HG03139 (cell line): ENCODE results near the gene ARPC1B.
"Not testable (repeated sequence)": the region's sequence is repeated elsewhere in the genome, so short reads cannot be mapped to it uniquely, and the experiment has no call there.

Source experiments
- ATAC-seq: cut with Tn5 transposase; IDR thresholded peaks from one replicate; pipeline ENCODE4 v1.9.1; 2021; ENCODE audit not compliant: unreplicated experiment

The ARPC1B gene

DNA sequence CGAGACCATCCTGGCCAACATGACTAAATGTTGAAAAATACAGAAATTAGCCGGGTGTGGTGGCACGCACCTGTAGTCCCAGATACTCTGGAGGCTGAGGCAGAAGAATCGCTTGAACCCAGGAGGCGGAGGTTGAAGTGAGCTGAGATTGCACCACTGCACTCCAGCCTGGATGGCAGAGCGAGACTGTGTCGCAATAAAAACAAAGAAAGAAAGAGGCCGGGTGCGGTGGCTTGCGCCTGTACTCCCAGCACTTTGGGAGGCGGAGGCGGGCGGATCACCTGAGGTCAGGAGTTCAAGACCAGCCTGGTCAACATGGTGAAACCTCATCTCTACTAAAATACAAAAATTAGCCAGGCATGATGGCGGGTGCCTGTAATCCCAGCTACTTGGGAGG is 12.7 kb downstream of the ARPC1B start:
- ATAC-seq, result not testable (repeated sequence)

DNA sequence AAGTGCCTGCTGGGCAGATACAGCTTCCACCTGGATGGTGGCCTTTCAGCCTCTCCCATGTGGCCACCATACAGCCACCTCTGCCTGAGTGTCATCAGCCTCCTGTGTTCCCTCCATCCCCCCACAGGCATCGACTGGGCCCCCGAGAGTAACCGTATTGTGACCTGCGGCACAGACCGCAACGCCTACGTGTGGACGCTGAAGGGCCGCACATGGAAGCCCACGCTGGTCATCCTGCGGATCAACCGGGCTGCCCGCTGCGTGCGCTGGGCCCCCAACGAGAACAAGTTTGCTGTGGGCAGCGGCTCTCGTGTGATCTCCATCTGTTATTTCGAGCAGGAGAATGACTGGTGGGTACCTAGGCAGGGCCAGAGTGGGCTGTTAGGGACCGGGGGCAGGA is 13.4 kb downstream of the ARPC1B start:
- no peak for ATAC-seq

DNA sequence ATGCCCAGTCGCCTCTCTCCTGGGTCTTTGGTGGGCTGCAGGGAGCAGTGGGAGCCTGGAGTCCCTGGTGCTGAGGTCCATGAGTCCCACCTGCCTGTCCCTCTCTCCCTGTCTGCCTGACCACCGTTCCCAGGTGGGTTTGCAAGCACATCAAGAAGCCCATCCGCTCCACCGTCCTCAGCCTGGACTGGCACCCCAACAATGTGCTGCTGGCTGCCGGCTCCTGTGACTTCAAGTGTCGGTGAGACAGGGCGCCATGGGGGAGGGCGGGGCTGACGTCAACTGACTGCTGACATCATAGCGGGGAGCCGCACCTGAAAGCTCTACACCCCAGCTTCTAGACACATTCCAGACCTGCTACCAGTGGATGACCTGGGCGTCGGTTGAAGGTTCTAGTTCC is 15.2 kb downstream of the ARPC1B start:
- no peak for ATAC-seq

DNA sequence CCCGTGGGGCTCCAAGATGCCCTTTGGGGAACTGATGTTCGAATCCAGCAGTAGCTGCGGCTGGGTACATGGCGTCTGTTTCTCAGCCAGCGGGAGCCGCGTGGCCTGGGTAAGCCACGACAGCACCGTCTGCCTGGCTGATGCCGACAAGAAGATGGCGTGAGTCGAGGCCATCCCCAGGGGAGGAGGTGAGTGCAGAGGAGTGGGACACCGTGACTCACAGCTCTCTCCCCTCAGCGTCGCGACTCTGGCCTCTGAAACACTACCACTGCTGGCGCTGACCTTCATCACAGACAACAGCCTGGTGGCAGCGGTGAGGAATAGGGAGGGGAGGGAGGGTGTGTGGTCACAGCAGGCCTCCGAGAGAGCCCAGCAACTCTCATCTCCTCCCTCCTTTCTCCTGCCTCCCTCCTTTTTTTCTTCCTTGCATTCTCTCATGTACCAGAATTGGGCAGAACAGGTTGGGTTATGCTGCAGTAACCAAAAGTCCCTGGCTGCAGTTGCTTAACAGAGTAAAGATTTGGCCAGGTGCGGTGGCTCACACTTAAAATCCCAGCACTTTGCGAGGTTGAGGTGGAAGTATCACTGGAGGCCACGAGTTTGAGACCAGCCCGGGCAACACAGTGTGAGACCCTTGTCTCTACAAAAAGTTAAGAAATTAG is 16.5 kb downstream of the ARPC1B start:
- ATAC-seq, result no peak

DNA sequence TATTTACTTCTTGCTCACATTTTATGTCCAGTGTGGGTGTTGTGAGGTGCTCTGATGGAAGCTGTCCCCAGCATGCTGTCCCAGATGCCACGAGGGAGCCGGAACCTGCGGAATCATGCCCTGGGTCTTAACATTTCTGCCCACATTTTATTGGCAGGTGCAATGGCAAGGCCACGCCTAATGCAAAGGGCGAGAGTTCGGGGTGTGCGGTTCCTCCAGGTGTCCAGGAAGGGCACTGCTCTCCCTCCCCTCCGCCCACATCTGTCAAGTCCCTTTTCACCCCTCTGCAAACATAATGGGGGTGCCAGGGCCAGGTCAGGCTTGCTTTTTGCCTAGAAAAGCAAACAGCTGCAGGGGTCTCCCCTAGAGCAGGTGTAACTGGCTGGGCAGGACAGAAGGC is 17.5 kb downstream of the ARPC1B start:
- no peak for ATAC-seq

DNA sequence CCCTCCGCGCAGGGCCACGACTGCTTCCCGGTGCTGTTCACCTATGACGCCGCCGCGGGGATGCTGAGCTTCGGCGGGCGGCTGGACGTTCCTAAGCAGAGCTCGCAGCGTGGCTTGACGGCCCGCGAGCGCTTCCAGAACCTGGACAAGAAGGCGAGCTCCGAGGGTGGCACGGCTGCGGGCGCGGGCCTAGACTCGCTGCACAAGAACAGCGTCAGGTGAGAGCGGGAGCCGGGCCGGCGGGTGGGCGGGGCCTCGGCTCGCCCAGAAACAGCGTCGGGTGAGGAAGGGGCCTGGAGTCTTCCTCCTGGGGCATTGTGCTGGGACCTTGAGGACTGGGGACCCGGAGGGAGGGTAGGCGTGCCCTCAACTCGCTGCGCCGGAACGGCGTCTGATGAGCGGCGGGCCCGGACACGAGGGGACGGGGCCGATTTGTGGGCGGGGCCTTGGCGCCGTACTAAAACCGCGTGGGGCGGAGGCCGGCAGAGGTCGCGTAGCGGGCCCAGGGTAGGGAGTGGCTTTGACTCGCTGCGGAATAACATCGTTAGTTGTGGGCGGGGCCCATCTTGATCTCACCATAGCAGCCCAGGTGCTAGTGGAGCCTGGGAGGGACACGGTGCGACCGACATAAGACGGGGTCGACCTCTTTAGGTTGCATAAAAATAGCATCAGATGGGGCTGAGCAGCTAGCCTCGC is 18.3 kb downstream of the ARPC1B start:
- no peak for ATAC-seq

DNA sequence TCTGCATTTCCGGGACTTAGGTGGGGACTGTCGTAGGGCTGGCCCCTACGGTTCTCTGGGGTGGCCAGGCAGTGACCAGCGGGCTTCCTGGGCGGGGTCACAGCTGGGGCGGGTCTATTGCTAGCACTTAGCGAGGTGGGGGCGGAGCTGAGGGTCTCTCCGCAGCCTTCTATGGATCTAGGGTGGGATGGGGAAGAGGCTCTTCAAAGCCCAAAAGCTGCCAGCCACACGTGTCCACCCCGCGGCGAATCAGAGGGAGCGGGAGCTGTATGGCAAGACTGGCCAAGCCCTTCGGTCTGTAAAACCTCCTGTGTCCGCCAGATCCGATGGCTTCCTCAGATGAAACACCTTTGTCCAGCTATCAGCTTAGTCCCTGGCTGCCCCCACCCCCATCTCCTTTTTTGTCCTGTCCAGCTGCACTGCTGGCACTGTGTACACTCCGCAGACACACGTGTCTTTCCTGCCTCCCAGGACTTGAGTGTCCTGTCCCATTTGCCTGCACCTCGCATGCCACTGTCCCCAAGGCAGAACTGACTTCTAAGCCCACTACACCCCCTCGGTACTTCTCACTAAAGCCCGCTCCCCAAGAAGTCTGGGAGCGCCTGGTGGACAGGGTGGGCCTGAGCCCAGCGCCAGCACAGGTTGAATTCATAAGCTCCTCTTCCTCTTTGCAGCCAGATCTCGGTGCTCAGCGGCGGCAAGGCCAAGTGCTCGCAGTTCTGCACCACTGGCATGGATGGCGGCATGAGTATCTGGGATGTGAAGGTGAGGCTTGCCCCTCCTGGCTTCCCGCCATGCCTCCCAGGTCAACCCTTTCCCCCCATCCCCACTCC is 19.0 kb downstream of the ARPC1B start:
- ATAC-seq, result no peak

DNA sequence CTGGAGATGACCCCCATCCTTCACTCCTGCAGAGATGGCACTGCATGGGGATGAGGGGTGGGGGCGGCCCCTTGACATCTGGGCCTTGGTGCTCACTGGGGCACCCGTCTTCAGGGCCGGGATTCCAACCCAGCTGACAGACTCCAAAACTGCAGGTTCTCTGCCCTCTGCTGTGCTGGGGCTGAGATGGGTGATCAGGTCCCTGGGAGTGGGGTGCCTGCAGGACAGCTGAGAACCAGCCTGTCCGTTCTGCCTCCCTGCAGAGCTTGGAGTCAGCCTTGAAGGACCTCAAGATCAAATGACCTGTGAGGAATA is 19.6 kb downstream of the ARPC1B start:
- ATAC-seq, result no peak

DNA sequence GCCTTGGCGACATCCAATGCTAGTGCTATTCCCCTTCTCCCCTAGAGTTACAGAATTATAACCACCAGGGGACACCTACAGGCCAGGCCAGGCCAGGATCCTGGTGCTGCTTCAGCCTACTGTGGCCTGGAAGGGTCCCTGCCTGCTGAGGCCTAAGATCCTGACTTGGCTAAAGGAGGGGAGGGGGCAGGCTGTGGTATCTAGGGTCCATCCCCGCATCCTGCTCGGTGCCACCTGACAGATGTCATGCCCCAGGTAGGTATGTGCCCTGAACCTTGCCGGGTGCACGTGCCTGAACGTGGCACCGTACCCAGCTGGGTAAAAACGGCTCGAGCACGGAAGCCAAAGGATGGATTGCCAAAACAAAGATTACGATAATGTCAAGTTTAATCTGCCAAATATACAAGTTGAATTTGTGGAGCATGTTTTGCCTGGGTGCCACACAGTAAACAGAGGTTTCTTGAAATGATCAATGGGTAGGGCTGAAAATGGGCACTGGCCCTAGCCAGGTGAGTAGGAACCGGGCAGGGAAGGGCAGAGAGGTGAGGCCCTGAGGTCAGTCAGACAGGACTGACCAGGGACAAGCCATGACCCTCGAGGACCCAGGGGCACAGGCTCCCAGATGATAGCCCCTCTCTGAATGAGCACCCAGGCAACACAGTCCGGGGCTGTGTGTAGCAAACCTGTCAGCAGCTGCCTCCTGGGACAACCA is 21.2 kb downstream of the ARPC1B start:
- no peak for ATAC-seq

DNA sequence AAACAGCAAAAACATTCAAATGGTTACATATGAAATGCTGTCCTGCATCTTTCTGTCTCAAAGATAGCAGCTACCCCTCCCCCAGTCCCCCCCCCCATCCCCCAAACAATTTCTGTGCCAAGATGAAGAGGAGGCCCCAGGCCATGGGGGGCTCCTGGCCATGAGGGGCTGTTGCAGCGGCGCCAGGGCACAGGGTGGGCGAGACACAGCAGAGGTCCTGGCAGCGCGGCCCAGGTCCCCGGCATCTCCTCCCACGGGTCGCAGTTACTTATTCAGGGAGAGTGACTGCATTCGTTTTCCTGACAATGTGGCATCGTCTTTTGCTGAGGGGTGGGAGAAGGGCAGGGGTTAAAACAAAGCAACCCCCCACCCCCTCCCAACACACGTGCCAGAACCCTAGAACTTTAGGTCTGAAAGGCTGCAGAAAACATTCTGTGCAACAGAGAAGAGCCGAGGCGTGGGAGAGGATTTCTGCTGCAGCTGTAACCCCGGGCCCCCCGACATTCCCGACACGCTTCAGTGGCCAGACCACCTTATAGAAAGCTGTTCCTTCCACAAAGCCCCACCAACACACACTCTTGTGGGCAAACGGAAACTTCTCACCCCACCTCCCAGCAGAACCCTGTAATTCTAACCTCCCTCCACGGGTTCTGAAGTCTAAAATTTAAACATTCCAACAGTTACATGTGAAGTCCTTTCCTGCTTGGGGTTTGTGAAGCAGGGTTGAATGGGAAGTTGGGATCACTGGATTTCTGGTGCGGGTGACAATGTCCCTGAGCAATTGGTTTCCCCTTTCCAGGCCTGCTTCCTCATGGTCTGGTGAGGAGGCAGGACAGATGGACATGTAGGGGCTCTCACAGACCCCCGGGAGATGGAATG is 22.1 kb downstream of the ARPC1B start:
- no peak for ATAC-seq

DNA sequence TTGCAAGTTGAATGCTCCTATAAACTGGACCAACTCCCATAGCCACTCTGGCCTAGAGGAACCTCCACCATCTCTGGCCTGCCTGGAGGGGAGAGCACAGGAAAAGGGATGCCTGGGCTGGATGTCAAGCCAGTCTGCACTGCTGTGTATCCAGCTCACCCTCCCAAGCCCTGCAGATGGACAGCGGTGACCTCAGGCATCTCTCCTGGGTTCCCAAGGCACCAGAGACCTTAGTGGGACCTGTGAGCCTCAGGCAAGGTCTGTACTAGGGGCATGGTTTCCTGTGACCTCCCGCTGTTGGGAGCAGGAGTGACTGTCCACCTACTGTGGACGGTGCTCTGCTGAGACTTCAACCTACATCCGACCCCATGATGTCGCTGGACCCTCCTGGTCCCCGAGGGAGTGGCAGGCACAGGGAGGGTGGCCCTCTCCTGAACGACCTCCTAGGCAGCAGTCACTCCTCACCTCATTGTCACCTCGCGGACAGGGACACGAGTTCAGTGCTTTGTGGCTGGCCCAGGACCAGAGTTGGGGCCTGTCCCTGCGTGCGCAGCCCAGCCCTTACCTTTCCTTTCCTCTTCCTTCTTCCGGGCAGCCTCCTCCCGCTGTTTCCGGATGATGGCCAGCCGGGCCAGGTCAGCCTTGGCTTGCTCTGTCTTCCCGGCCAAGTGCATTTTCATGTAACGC is 22.9 kb downstream of the ARPC1B start:
- no peak for ATAC-seq

DNA sequence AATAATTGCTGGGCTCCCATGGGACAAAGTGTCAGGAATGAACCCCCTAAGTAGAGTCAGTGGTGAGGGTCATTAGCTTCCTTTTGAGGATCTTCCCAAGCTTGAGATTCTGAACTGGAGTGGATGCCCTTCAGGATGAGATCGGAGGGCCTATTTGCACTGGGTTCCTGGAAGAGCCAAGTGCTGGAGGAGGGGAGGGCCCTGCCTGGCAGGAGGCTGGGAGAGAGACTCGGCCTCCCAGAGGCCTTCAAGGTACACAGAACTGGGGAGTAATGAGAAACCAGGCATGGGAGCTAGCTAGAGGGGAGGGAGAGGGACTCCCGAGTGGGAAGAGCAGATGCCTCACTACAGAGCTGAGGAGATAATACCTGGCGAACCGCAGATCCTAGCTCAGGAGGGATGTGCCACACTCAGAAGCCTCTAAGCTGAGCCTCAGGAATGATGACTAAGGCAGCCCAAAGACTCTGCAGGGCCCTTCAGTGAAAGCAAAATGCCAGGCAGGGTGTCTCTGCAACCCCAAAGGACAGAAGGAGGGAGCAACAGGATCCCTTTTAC is 24.4 kb downstream of the ARPC1B start:
- ATAC-seq, result no peak

DNA sequence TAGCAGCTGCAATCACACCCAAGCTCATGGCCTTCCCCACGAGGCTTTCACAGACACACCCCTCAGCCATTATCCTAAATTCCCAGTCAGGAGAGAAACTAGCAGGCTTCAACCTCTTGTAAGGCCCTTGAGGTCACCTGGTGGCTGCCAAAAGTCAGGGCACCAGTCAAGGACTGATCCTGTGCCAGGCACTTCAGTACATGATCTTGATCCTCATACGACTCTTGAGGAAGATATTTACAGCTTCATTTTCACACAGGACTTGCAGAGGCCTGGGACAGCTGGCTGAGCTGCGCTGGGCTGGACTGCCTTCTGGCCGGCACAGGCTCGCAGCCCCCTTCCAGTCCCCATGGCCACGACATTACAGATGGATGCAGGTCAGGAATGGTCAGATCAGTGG is 25.1 kb downstream of the ARPC1B start:
- no peak for ATAC-seq

DNA sequence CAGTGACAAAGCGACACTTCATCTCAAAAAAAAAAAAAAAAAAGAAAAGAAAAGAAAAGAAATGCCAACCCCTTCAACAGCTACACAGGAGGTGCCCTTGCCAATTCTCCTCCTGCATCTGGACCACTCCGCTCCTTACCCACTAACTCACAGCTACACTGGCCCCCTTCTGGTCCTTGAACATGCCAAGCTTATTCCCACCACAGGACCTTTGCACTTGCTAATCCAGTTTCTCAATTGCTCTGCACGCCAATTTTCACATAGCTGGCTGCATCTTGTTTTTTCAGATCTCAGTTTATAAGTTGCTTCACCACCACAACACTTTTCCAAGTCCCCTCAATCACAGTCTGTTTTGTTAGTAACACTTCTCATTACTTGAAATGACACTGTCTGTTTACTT is 28.3 kb downstream of the ARPC1B start:
- ATAC-seq, result no peak

DNA sequence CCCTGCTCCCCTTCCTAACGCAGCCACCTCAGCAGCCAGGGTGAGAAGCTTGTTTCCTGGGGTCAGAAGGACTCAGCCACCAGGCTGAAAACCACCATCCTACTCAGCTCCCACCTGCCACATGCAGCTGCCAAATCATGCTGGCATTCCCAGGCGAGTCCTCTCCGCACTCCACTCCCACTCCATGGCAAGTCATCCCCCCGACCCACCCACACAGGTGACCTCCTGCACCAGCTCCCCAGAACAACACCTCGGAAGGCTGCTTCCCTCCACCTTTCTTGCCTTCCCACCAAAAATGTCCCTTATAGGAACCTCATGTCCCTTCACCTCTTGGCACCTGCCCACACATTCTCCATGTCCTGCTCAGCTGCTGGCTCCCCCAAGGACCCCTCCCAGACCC is 29.2 kb downstream of the ARPC1B start:
- no peak for ATAC-seq

DNA sequence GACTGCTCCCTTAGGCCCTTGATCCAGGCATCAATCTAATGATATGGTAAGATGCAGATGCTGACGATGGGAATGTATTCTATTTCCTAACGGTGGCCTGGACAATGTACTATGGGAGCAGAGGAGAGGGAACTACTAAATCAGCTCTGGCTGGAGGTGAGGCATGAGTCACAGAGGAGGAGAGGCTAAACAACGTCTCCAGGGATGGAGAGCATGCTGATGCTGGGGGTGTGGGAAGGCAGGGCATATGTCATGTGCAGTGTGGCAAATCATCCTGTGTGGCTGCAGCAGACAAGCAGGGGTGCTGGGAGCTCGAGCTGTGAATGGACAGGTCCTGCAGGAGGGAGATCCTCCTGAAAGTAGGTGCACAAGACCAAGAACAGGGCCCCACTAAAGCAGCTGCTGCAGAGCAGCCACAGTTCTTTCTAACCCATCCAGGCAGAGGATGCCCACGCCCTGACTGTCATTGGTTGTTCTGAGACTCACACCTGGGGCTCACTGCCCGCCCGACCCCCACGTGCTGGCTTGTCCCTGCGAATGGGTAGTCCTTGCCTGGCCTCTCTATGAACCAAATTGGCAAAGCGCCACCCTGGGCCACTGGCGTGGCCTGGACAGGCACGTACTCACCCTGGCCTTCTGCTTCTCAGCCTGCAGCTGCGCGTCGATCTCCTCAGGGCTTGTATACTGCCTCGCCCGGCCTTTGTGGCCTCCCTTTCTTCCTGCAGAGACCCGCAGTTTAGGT is 29.9 kb downstream of the ARPC1B start:
- no peak for ATAC-seq

DNA sequence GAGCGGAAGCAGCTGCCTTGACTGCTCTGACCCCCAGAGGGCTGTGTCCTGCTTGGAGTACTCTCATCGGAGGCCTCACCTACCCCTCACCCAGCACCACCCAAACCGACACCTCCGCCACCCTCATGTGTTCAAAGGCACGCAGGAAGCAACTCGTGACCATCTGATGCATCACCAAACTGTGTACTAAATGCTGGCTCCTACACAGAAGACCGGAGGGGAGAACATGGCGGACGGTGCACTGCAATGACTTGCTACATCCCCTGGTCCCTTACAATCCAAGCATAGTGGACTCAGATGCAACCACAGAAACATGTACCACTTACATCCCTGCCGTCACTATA is 30.4 kb downstream of the ARPC1B start:
- ATAC-seq, result no peak

DNA sequence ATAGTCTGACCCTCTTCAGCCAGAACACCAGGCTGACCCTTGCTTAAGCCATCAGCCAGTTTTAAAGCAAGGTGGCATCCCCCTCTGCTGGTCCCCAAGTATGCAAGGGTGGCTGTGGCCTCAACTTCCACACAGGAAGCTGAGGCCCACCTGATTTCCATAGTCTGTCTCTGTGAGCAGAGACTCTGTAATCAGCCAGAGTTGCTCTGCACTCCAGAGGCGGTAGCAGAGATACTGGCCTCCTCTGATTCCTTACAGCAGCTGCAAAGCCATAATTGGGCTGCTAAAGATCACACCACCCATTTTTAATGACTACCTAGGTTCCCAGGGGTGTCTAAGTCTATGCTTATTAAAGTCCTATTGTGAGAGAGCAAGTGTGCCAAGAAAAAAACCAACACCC is 32.0 kb downstream of the ARPC1B start:
- ATAC-seq, result no peak

DNA sequence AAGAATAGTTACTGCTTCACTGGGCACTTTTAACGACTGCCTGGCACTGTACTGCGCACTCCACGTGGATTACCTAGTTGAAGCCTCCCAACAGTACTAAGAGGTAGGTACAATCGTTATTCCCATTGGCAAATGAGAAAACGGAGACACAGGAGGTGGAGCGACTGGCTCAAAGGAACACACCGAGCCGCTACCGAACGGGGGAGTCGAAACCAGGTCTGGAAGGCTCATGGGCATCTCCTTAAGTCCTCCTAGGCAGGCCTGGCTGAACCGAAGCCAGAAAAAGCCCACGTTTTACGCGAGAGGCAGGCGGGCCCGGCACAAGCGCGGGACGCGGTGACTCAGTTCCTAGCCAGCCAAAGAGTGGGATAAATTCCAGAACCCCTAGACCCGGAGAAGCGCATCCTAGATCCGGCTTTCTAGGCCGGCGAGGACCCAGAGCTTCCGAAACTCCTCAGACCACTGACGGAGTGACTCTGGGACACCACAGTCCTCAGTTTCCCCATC is 33.4 kb downstream of the ARPC1B start:
- ATAC-seq, result no peak
